ENCODE data around the gene GPI.

DNA sequence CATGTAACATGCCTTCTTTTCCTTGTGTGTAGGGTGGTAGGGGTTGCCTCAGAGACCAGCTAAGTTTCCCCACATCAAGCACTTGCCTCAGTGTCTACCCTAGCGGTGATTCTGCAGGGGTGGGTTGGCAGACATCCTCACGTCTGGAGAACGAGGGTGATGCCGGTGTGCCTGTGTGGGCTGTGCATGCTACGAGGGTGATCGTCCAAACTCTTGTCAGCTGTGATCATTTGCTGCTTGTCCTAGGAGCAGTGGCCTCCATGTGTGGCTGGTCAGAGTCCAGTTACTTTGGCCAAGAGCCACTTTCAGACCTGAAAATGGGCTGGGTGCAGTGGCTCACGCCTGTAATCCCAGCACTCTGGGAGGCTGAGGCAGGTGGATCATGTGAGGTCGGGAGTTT is 5.1 kb downstream of the GPI start:
- TF ChIP-seq, protein P1, sequence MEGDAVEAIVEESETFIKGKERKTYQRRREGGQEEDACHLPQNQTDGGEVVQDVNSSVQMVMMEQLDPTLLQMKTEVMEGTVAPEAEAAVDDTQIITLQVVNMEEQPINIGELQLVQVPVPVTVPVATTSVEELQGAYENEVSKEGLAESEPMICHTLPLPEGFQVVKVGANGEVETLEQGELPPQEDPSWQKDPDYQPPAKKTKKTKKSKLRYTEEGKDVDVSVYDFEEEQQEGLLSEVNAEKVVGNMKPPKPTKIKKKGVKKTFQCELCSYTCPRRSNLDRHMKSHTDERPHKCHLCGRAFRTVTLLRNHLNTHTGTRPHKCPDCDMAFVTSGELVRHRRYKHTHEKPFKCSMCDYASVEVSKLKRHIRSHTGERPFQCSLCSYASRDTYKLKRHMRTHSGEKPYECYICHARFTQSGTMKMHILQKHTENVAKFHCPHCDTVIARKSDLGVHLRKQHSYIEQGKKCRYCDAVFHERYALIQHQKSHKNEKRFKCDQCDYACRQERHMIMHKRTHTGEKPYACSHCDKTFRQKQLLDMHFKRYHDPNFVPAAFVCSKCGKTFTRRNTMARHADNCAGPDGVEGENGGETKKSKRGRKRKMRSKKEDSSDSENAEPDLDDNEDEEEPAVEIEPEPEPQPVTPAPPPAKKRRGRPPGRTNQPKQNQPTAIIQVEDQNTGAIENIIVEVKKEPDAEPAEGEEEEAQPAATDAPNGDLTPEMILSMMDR (IDR thresholded peaks at IDR 0.05), result no peak
- TF ChIP-seq EP300 (IDR thresholded peaks at IDR 0.05), result no peak
- TF ChIP-seq POLR2AphosphoS5 (IDR thresholded peaks at IDR 0.05), result no peak
- no peak for TF ChIP-seq POLR2A (IDR thresholded peaks at IDR 0.05)

Data from upper lobe of left lung (tissue), 4 donors.